KMS-11 (cell line): ENCODE measurements around the gene NXPH4.

Source experiments
- H2AFZ ChIP-seq: fragments of 200-600 bp; sonication (generic); 2 replicates; pipeline ENCODE4 v1.6.1; 2016; ENCODE audit warnings: antibody characterized with exemption, mixed run types, low read depth
- H3K27ac ChIP-seq: fragments of 200-600 bp; sonication (generic); 2 replicates; pipeline ENCODE4 v1.6.1; 2016; ENCODE audit warnings: mild to moderate bottlenecking, mixed run types
- H3K27me3 ChIP-seq: fragments of 200-600 bp; sonication (generic); 2 replicates; pipeline ENCODE4 v1.6.1; 2017; ENCODE audit warnings: mild to moderate bottlenecking, low read depth, mixed run types, moderate library complexity; ENCODE audit not compliant: insufficient read depth
- H3K36me3 ChIP-seq: fragments of 200-600 bp; sonication (generic); 2 replicates; pipeline ENCODE4 v1.6.1; 2017; ENCODE audit warnings: mild to moderate bottlenecking, mixed run types; ENCODE audit not compliant: insufficient read depth
- H3K4me1 ChIP-seq: fragments of 200-600 bp; sonication (generic); 2 replicates; pipeline ENCODE4 v1.6.1; 2016; ENCODE audit warnings: mild to moderate bottlenecking, low read depth, mixed run types; ENCODE audit not compliant: poor library complexity, severe bottlenecking
- H3K4me2 ChIP-seq: fragments of 200-600 bp; sonication (generic); 2 replicates; pipeline ENCODE4 v1.7.0; 2016; ENCODE audit warnings: mild to moderate bottlenecking, mixed run types
- H3K4me3 ChIP-seq: fragments of 200-600 bp; sonication (generic); IDR thresholded peaks from 2 replicates; pipeline ENCODE4 v1.6.1; 2017; ENCODE audit warnings: low read depth, low read length, mixed read lengths; ENCODE audit not compliant: insufficient read depth
- H3K79me2 ChIP-seq: fragments of 200-600 bp; sonication (generic); 2 replicates; pipeline ENCODE4 v1.6.1; 2016; ENCODE audit warnings: low read depth, mixed run types; ENCODE audit not compliant: insufficient read depth
- H3K9ac ChIP-seq: fragments of 200-600 bp; sonication (generic); 2 replicates; pipeline ENCODE4 v1.6.1; 2016; ENCODE audit warnings: mild to moderate bottlenecking, mixed run types
- H4K20me1 ChIP-seq: fragments of 200-600 bp; sonication (generic); 2 replicates; pipeline ENCODE4 v1.6.1; 2016; ENCODE audit warnings: mild to moderate bottlenecking, mixed run types; ENCODE audit not compliant: insufficient read depth
- CTCF ChIP-seq: fragments of 200-600 bp; sonication (generic); conservative IDR thresholded peaks from 2 replicates; pipeline ENCODE4 v1.6.1; 2017; ENCODE audit warnings: low read depth, mild to moderate bottlenecking, antibody characterized with exemption, low read length, moderate library complexity, mixed read lengths

The NXPH4 gene

GRCh38 chr12:57239587-57240065 lies 23.0 kb downstream of the NXPH4 start:
- H3K79me2 ChIP-seq, result no peaks in the 10 kb centered on the region
- peaks cover 59% of the 10 kb centered on the region for H3K4me1 ChIP-seq
- H4K20me1 ChIP-seq, result no peaks in the 10 kb centered on the region
- H3K27ac ChIP-seq, result no peak overlapping the region
- H2AFZ ChIP-seq, result peak overlapping the region; percentile 95
- H3K4me3 ChIP-seq, result no peak overlapping the region
- H3K4me2 ChIP-seq, result peak overlapping the region; percentile 99
- peak overlapping the region; percentile 57; the same call in 1 of the 2 replicates for H3K9ac ChIP-seq
- H3K36me3 ChIP-seq, result no peaks in the 10 kb centered on the region
- peaks cover 64% of the 10 kb centered on the region for H3K27me3 ChIP-seq
- no peak for TF ChIP-seq CTCF

GRCh38 chr12:57240066-57240921 lies 23.7 kb downstream of the NXPH4 start:
- H3K4me1 ChIP-seq, result peaks cover 59% of the 10 kb centered on the region
- no peak overlapping the region for H3K27ac ChIP-seq
- no peak overlapping the region for H3K4me3 ChIP-seq
- peak overlapping the region; percentile 57; the same call in 1 of the 2 replicates for H3K9ac ChIP-seq
- H4K20me1 ChIP-seq, result no peaks in the 10 kb centered on the region
- H2AFZ ChIP-seq, result peak overlapping the region; percentile 95
- H3K4me2 ChIP-seq, result peak overlapping the region; percentile 99
- no peaks in the 10 kb centered on the region for H3K36me3 ChIP-seq
- 0 out of 2 replicates have a peak, but pooled peaks have one; percentile 17 for TF ChIP-seq CTCF
- peaks cover 69% of the 10 kb centered on the region for H3K27me3 ChIP-seq
- no peaks in the 10 kb centered on the region for H3K79me2 ChIP-seq

GRCh38 chr12:57240926-57241401 lies 24.4 kb downstream of the NXPH4 start:
- Histone ChIP-seq H3K4me3 (no peak overlapping the region), H2AFZ (peak overlapping the region; percentile 95; the same call in 1 of the 2 replicates), H3K79me2 (no peaks in the 10 kb centered on the region), H3K27me3 (peaks cover 69% of the 10 kb centered on the region), H3K36me3 (no peaks in the 10 kb centered on the region), H3K4me2 (peak overlapping the region; percentile 99), H3K9ac (peak overlapping the region; percentile 57; the same call in 1 of the 2 replicates), H4K20me1 (no peaks in the 10 kb centered on the region), H3K4me1 (peaks cover 59% of the 10 kb centered on the region), H3K27ac (no peak overlapping the region)
- TF ChIP-seq CTCF, result 0 out of 2 replicates have a peak, but pooled peaks have one; percentile 16

GRCh38 chr12:57241402-57242310 lies 25.1 kb downstream of the NXPH4 start:
- peaks cover 69% of the 10 kb centered on the region for H3K27me3 ChIP-seq

More at GRCh38 chr12:57241402-57242310, 25.1 kb downstream of the NXPH4 start:
- H3K4me2 ChIP-seq, result peak overlapping the region; percentile 100
- no peaks in the 10 kb centered on the region for H3K36me3 ChIP-seq
- no peak overlapping the region for H3K4me3 ChIP-seq
- peak overlapping the region; percentile 81; the same call in 1 of the 2 replicates for H2AFZ ChIP-seq
- H4K20me1 ChIP-seq, result no peaks in the 10 kb centered on the region
- no peak overlapping the region for H3K27ac ChIP-seq
- H3K4me1 ChIP-seq, result peaks cover 59% of the 10 kb centered on the region
- H3K79me2 ChIP-seq, result no peaks in the 10 kb centered on the region
- TF ChIP-seq CTCF, result no peak
- no peak overlapping the region for H3K9ac ChIP-seq
